ENCODE data around the gene RNF187.
A peak's percentile ranks its signal among the peaks of the same experiment; 100 is the strongest.

The RNF187 gene

GRCh38 chr1:228487336-228488124 lies at the start of gene RNF187:
Gene RNF187 (plus strand): TSS chr1:228487382.
- DNase-seq: peak; percentile 29

- no peak for DNase-seq
Measured at GRCh38 chr1:228437424-228437962, 49.7 kb upstream of the RNF187 start.

DNA sequence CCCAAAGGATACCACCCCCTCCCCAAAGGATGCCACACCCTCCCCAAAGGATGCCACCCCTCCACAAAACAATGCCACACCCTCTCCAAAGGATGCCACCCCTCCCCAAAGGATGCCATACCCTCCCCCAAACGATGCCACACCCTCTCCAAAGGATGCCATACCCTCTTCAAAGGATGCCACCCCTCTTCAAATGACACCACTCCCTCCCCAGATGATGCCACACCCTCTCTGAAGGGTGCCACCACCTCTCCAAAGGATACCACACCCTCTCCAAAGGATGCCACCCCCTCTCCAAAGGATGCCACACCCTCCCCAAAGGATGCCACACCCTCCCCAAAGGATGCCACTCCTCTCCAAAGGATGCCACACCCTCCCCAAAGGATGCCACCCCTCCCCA lies 48.9 kb upstream of the RNF187 start:
- DNase-seq: no peak

- DNase-seq: no peak
Measured at GRCh38 chr1:228440761-228441500, 46.3 kb upstream of the RNF187 start.

DNA sequence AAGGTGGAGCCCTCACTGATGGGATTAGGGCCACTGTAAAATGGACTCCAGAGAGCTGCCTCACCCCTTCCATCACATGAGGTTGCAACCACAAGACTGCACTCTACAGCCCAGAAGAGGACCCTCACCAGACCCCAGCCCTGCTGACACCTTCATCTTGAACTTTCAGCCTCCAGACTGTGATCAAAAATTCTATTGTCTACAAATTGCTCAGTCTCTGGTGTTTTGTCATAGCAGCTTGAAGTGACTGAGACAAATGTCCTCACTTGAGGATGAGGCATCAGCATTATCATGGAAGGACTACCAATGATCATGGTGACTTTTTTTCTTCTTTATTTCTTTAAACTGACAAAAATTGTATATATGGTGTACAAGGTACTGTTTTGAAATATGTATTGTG lies 43.8 kb upstream of the RNF187 start:
- no peak for DNase-seq

DNA sequence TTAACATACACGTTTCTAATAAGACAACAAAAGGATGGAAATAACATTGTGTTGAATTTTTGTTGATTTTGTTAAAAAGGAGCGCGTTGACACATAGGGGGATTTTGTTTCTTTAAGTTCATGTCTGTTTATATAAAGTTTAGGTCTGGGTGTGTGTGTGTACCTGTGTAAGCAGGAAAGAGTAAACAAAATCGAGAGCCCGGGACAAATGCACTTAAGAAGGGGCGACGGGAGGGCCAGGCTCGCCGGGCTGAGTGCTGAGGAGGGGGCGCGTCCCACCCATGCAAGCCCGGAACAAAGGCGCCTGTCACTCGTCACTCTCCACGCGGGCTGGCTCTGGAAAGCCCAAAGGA lies 41.7 kb upstream of the RNF187 start:
- no peak for DNase-seq

GRCh38 chr1:228445843-228446650 lies 41.1 kb upstream of the RNF187 start:
- DNase-seq: peak; percentile 52

DNA sequence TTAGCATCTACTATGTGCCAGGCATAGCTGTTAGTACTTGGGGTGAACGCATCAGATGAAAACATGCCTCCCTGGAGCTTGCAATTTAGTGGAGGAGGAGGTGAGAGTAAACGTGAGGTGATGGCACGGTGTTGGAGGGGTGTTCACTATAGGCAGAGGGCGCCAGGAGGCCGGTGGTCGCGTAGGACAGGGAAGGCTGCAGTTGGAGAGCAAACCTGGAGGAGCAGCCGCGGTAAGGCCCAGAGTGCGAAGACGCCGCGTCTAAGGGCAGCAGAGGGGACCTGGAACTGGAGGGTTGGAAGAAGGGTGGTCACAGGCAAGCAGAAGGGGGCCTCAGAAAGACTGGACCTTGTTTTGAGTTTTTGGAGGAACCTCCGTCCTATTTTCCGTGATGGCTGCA lies 40.3 kb upstream of the RNF187 start:
- no peak for DNase-seq

DNA sequence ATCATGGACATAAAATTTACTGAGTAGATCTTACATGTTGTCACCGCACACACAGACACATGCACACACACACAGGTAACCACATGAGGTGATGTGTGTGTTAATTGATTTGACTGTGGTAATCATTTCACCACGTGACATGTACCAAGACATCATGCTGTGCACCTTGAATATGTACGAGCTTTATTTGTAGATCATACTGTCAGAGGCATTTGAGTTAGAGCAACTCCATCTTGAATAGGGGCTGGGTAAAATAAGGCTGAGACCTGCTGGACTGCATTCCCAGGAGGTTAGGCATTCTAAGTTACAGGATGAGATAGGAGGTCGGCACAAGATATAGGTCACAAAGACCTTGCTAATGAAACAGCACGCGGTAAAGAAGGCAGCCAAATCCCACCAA lies 38.8 kb upstream of the RNF187 start:
- DNase-seq: no peak

DNA sequence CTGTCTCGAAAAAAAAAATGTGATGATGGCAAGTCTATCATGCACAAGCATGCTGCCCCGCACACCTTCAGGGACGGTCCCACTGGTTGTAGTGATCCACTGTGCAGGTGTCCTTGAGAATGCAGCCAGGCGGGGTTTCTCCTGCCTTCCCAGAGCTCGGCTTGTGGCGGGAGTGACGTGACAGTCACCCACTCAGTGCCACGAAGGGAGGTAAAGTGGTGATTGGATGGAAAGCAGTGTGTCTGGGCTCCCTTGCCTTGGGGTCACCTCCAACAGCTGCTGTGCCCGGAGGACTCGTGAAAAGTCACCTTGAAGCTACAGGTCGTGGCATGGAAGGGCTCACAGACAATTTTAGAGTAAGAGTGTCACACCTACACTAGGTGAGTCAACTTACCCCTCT lies 37.0 kb upstream of the RNF187 start:
- DNase-seq: no peak

DNA sequence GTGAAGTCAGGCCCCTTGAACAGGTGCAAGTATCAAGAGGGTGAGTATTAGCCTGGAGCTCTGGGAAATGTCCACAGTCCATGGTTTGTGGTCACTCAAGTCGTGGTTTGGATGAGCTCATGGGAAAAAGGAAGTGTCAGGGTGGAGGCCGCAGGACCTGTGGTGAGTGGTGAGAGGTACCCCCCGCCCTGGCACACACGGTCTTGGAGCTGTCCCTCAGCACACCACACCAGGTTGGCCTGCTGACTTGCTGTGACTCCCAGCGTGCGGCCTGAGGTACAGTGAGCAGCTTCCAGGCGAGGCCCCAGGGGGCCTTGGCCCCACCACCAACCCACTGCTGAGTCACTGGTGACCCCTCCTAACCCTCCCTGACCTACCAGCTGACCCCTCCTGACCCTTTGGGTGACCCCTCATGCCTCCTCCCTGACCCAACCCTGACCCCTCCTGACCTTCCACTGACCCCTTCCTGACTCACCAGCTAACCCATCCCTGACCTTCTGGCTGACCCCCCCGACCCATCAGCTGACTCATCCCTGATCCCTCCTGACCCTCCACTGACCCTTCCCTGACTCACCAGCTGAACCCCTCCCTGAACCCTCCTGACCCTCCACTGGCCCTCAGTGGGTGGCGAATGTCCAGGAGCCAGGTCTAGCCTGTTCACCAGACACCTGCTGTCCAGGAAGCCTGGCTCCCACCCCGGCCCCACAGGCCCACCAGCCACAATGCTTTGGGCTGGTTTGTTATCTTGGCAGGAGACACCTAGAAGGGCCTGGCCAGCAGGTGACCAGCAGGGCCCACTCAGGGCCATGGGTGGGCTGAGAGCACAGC lies 34.8 kb upstream of the RNF187 start:
- peak; percentile 3 for DNase-seq

DNA sequence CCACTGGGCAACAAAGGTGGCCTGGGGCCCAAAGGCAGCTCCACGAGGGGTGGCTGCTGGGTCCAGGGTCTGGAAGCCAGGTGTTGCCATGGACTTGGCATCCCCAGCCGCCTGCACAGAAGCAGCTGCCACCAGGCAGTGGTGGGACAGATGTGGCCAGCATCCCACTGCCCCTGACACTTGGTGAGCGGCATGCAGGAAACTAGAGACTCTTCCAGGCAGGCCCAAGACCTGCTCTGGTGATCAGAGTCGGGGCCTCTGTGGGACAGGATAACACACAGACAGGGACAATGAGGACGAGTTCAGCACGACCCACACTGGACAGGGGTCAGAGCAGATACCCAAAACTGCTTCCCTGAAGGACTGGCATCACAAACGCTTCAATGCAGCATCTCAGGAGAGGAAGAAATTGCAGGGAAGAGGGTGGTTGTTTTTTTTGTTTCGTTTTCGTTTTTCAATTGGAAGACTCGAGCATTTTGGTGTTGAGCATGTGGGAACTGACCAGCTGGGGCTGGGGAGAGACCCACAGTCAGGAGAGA lies 34.1 kb upstream of the RNF187 start:
- DNase-seq: no peak

DNA sequence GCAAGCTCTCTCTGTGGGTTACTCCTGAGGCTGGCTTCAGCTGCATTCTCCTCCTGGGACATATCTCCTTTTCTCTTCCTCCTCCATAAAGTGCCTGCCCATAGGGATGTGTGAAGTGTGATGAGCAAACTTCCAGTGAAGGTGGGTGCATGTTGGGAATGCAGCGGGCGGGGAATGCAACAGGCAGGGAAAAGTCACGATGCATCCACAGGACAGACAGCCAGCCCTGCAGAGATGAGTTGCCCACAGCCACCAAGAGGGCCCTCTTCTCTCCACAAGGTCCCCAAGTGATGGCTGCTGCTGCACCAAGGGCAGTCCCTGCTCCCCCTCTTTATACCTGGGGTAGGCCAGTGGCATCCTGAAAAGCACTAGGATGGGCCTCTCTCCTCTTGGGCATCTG lies 33.6 kb upstream of the RNF187 start:
- no peak for DNase-seq

GRCh38 chr1:228454238-228454637 lies 32.9 kb upstream of the RNF187 start:
- DNase-seq: no peak

- DNase-seq: no peak
Measured at GRCh38 chr1:228455715-228456114, 31.5 kb upstream of the RNF187 start.

DNA sequence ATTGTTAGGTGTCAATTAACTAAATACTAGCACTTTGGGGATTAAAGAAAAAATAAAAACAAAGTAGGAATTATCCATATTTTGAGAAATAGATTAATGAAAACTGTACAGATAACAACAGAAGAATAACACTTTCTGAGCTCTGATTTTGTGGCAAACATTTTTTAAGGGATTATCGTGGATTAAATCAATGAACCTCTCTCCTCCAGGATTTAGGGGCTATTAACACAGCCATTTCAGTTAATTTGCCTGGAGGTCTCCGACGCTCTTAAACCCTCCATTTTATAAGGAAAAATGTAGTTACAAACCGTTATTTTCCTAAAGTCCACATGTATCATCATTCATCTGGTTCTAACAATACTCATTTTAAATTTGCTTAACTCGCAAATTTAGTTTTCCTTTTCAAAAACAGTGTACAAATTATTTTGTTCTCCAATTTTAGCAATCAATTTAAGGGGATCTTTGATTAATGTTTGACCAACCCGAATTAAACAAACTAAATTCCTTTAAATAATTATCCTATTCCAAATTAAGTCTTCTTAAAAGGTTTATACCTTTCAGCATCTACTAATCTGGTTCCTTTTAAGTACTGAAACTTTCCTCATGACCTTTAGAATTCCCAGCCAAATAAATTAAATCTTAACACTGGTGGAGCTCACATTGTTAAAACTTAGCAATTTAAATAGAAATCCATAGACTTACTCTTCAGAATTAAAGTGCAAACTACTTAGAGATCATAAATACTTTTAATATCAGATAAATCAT lies 30.7 kb upstream of the RNF187 start:
- DNase-seq: no peak

DNA sequence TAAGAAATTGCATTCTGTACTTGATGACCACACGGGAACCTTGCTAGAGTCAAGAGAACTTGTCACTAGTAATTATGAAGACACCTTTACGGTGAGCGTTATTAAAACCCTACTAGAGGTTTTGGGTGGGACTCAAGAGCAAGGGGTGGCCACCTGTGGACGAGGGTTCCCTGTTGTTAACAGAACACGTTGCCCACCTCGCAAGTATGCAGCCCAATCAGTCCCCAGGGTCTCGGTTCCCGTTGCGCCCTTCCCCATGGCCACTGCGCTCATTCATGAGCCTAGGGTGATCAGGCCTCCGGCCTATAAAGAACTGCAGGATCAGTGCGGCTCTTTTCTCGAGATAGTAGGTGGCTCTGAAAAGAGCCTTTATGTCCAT lies 30.2 kb upstream of the RNF187 start:
- DNase-seq: no peak

GRCh38 chr1:228457396-228458176 lies 29.6 kb upstream of the RNF187 start:
- peak; percentile 97 for DNase-seq

- peak; percentile 78 for DNase-seq
Measured at GRCh38 chr1:228459091-228459993, 27.8 kb upstream of the RNF187 start.
